SK-N-MC (cell line): Measurements from ENCODE around the gene SLC7A11.
"Not testable (repeated sequence)": the region's sequence is repeated elsewhere in the genome, so short reads cannot be mapped to it uniquely, and the experiment has no call there.

ENCODE experiments used
- FOXP2 ChIP-seq: optimal IDR thresholded peaks from 2 replicates; pipeline ENCODE3; 2011; ENCODE audit warnings: mild to moderate bottlenecking, moderate library complexity; ENCODE audit not compliant: insufficient read depth; ENCODE audit errors: extremely low read length, control extremely low read depth
- POLR2AphosphoS5 ChIP-seq: IDR thresholded peaks from 2 replicates; pipeline ENCODE4 v1.6.1; 2012; ENCODE audit warnings: mild to moderate bottlenecking, low read depth, low read length, borderline replicate concordance

- not testable (repeated sequence) for TF ChIP-seq FOXP2, POLR2AphosphoS5
Measured at GRCh38 chr4:138210576-138210975, 31.6 kb downstream of the SLC7A11 start.
